Measurements from ENCODE around the gene SEC14L1.

- TF ChIP-seq POLR2A (IDR thresholded peaks at IDR 0.05) (no peak), POLR2AphosphoS5 (IDR thresholded peaks at IDR 0.05) (no peak)
These were observed 53.4 kb downstream of the SEC14L1 start for GRCh38 chr17:77194179-77194578.
